Fibroblast of pulmonary artery (primary cell): Measurements from ENCODE around the gene CACNA2D4.

Source experiments
- DNase-seq: peaks from one replicate; pipeline ENCODE4 v3.0.0-alpha.2; 2010; ENCODE audit warnings: low read depth
- H3K4me3 ChIP-seq: replicated peaks from 2 replicates; pipeline ENCODE4 v1.5.1; 2011; ENCODE audit warnings: low read depth, mild to moderate bottlenecking, control low read depth, low read length, moderate library complexity
- TF ChIP-seq, protein P1 (sequence below): IDR thresholded peaks from 2 replicates; pipeline ENCODE4 v1.5.1; 2011; ENCODE audit warnings: mild to moderate bottlenecking, control low read depth, low read length, inconsistent platforms; ENCODE audit errors: missing control alignments

Gene CACNA2D4

DNA sequence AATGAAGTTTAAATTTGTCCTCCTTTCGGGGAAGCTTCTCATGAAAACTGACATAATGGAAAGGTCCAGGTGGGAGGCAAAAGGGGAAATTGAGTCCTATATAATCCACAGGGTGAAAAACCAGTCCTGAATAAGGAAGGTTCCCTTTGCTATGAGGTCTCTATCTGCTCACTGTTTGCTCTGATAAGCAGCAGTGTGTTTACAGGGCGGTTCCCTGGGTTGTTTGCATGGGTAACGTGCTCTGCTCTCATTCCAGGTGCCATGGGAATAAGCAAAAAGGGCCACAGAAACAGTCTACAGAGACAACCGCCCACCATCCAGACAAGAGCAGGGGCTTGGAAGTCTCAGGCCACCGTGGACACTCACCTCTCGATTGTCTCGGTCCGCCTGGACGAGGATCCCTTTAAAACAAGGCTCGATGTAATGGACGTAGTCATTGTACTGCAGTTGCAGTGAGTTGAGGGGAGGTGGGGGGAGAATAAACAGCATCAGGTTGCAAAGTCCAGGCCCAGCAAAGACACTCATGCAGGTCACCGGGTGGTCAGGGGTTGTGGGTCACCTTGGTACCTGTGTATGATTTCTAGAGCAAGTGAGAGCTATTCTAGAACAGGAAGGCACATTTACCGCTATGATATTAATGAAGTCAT, 32.7 kb downstream of the CACNA2D4 start:
- no peak for DNase-seq
- no peak overlapping the region for H3K4me3 ChIP-seq
- TF ChIP-seq, protein P1, sequence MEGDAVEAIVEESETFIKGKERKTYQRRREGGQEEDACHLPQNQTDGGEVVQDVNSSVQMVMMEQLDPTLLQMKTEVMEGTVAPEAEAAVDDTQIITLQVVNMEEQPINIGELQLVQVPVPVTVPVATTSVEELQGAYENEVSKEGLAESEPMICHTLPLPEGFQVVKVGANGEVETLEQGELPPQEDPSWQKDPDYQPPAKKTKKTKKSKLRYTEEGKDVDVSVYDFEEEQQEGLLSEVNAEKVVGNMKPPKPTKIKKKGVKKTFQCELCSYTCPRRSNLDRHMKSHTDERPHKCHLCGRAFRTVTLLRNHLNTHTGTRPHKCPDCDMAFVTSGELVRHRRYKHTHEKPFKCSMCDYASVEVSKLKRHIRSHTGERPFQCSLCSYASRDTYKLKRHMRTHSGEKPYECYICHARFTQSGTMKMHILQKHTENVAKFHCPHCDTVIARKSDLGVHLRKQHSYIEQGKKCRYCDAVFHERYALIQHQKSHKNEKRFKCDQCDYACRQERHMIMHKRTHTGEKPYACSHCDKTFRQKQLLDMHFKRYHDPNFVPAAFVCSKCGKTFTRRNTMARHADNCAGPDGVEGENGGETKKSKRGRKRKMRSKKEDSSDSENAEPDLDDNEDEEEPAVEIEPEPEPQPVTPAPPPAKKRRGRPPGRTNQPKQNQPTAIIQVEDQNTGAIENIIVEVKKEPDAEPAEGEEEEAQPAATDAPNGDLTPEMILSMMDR: no peak

DNA sequence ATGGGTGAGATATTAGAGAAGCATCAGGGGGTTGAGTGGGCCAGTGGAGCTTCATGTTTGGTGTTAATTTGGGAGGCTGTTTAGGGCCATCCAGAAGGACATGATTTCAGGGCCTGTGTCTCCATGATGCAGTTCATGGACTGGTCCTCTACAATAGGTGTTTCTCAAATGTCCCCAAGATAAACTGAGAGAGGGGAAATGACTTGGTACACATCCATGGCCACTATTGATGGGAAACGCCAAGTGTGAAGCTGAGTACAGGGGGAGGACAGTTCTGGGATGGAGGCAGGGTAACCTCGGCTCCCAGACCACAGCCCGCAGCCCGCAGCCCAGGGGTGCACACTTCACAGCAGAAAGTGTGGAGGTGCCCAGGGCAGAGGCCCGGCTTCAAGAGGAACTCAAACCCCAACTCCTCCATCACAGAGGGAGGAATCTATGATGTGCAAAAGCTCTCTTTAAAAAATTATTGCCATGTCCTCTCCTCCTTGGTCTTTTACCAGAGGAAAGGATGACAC, 33.3 kb downstream of the CACNA2D4 start:
- no peak for DNase-seq
- TF ChIP-seq, protein P1: no peak
- H3K4me3 ChIP-seq: no peak overlapping the region

DNA sequence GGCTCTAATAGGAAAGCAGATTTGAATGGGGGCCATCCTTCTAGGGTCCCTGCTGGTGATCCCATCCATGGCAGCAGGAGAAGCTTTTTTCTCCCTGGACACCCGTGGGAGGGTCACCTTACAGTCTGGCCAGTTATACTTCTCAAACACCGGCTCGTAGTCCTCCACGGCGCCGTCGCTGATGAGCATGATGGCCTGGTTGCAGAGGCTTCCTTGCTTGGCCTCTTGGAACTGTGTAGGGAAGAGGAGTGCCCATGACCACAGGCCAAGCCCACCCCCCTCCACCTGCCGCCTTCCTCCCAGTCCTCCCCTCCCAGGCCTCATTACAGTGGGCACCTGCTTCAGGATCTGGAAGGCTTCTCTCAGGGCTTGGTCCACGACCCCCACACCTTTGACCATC, 33.8 kb downstream of the CACNA2D4 start:
- no peak overlapping the region for H3K4me3 ChIP-seq
- no peak for DNase-seq
- TF ChIP-seq, protein P1: no peak

DNA sequence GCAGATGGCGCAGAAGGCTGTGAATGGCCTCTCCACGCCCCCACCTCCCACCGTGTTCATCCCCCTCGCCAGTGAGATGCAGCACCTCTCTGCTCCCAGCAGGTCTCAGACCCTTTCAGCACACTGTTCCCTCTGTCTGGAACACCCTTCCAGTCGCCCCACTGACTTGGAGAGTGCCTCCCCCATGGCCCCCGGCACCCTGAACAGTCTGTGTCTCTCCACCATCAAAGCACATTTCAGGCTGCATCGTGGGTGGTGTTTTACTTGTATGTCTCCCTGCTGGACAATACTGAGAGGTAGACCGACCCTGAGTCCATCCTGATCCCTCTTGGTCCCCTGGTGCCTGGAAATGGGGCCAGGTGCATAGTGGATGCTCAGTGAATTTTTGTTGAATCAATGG, 34.9 kb downstream of the CACNA2D4 start:
- TF ChIP-seq, protein P1: no peak
- DNase-seq: no peak
- H3K4me3 ChIP-seq: no peak overlapping the region

DNA sequence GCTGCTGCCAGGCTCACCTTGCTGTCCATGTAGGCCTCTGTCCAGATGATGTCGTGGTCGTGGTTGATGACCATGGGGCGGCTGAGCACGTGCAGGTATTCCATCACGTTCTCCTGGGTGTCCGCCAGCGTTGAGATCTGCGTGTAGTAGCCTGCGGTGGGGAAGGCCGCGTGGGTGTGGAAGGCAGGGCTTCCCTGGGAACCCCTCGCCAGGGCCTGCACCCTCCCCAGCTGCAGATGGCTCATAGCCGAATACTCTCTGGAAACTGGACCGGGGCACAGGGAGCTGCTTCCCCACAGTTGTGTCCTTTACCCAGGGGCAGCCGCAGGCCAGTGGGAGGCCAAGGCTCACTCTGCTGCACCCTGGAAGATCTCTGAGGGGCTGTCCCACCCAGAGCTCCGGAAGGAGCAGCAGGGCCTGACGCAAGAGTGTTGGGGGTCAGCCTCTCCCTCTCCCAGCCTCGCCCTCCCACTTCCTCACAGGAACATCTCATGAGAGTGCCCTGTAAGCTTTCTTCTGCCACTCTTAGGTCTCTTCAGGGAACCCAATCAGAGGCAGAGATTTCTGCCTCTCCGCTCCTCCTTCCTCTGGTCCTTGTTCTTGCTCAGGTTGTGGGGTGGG, 35.5 kb downstream of the CACNA2D4 start:
- no peak for DNase-seq
- no peak overlapping the region for H3K4me3 ChIP-seq
- TF ChIP-seq, protein P1: no peak

DNA sequence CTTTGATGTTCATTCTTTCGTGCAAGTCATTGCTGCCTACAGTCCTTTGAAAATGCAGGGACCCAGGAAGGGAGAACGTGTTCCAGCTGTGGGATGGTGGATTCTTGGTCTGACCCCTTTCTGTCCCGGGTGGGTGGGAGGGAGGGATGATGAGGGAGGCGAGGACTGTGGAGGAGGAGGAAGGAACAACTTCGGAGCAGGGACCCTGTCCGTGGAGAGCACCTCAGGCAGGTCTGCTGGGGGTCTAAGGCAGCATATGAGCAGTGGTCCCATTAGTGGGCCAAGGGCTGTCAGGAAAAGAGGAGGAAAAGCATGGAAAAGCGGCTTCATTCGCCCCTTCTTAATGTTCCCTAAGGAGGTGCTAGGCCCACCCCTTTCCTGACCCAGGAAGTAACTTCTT, 36.0 kb downstream of the CACNA2D4 start:
- H3K4me3 ChIP-seq: no peak overlapping the region
- TF ChIP-seq, protein P1: no peak
- DNase-seq: no peak

DNA sequence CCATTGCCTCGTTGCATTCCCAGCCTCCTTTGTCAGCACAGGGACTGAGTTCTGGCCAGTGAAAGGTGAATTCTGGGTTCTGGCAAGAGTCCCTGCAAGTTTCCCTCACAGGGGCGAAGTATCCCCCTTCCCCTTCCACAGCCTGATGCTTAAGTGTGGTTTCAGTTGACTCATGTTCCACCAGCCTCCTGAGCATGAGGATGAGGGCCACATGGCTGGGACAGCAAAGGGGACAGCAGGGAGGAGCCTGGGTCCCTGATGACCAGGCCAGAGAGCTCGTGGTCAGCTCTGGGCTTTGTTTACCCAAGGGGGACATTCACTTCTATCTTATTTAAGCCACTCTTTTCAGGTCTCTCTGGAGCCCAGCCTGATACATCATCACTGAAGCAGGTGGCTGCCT, 36.5 kb downstream of the CACNA2D4 start:
- no peak for DNase-seq
- TF ChIP-seq, protein P1: no peak
- H3K4me3 ChIP-seq: no peak overlapping the region
